ENCODE results near the gene KLHL3.

DNA sequence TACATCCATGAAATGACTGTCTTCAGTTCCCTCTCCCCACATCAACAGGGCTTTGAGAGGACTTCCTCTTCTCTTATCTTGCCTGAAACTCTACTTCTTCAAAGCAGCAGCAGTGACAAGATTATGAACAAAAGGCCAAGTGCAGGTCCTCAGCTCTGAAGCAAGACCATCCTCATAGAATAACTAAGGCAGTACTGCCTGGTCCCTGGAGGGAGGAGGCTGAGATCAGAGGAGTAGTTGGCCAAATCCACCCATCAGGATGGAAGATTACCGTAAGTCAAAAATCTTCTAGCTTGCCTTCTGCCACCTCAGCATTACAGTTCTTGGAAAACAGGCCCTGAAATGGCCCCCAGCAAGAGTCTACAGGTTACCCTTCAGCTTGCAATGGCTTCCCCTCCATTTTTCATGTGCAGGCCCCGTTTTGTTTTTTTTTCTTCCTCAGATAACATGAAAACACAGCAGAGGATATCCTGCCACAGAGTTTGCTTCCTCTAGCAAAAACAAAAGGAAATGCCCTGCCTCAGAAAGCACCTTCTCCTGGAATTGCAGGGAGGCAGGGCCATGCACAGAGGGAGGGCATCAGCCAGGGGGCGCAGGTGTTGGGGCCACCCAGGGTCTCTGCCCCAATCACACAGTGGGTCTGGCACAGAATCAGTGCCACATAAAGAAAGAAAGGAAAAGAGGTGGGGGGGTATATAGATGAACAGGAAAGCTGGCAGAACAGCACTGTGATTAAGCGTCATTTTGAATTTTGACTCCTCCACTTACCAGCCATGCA, 40.0 kb downstream of the KLHL3 start:
- TF ChIP-seq, protein P1, sequence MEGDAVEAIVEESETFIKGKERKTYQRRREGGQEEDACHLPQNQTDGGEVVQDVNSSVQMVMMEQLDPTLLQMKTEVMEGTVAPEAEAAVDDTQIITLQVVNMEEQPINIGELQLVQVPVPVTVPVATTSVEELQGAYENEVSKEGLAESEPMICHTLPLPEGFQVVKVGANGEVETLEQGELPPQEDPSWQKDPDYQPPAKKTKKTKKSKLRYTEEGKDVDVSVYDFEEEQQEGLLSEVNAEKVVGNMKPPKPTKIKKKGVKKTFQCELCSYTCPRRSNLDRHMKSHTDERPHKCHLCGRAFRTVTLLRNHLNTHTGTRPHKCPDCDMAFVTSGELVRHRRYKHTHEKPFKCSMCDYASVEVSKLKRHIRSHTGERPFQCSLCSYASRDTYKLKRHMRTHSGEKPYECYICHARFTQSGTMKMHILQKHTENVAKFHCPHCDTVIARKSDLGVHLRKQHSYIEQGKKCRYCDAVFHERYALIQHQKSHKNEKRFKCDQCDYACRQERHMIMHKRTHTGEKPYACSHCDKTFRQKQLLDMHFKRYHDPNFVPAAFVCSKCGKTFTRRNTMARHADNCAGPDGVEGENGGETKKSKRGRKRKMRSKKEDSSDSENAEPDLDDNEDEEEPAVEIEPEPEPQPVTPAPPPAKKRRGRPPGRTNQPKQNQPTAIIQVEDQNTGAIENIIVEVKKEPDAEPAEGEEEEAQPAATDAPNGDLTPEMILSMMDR (IDR thresholded peaks at IDR 0.05), result peak in 11 of 12 donors; percentile 7 to 59 (median 34)
- no peak for TF ChIP-seq POLR2A (IDR thresholded peaks at IDR 0.05)
